HFFc6 (cell line): ENCODE results near the gene HS6ST3. TPM values are rescaled to one million over a fixed set of nuclear protein-coding genes. Genes with fewer than 3 reads are reported as not detected.
"Not testable (repeated sequence)": the region's sequence is repeated elsewhere in the genome, so short reads cannot be mapped to it uniquely, and the experiment has no call there.

Experiments
- DNase-seq: peaks from one replicate; pipeline ENCODE4 v3.0.0-alpha.2; 2018
- H3K27ac Mint-ChIP-seq: 2 replicates; pipeline ENCODE4 v1.8.0; 2020; ENCODE audit warnings: mild to moderate bottlenecking, mixed read lengths
- H3K27me3 Mint-ChIP-seq: 2 replicates; pipeline ENCODE4 v1.8.0; 2021; ENCODE audit warnings: mild to moderate bottlenecking, moderate library complexity, mixed read lengths; ENCODE audit not compliant: insufficient read depth
- H3K36me3 Mint-ChIP-seq: 2 replicates; pipeline ENCODE4 v1.8.0; 2021; ENCODE audit warnings: low read depth, mixed read lengths
- H3K4me1 Mint-ChIP-seq: 2 replicates; pipeline ENCODE4 v1.8.0; 2020; ENCODE audit warnings: low read depth, mixed read lengths
- H3K4me3 Mint-ChIP-seq: 2 replicates; pipeline ENCODE4 v1.8.0; 2020; ENCODE audit warnings: mild to moderate bottlenecking, moderate library complexity, mixed read lengths
- H3K9me3 Mint-ChIP-seq: 2 replicates; pipeline ENCODE4 v1.8.0; 2020; ENCODE audit warnings: mild to moderate bottlenecking, mixed read lengths
- CTCF ChIP-seq: fragments of 200-600 bp; sonication (generic); IDR thresholded peaks from 2 replicates; pipeline ENCODE4 v1.5.0; 2021; ENCODE audit warnings: antibody characterized with exemption, mild to moderate bottlenecking
- total RNA-seq, 6 experiments: library from RNA; stranded (reverse); fragmentation: NEBNext Ultra II Directional; extraction: Animal tissue kit (Norgen Biotek cat#: 25700); gene quantifications; 2 replicates in 1 of 6; 3 replicates in 5 of 6; pipeline ENCODE4 v1.2.3, GENCODE V29; 2021

The HS6ST3 gene
- total RNA-seq, 6 experiments from 2014 or later, result not detected

GRCh38 chr13:96503481-96503880 is 413.6 kb downstream of the HS6ST3 start:
- no peaks in the 10 kb centered on the region for H3K4me1 Mint-ChIP-seq
- no peaks in the 10 kb centered on the region for H3K27me3 Mint-ChIP-seq
- no peak overlapping the region for H3K4me3 Mint-ChIP-seq
- TF ChIP-seq CTCF, result no peak
- no peak overlapping the region for H3K27ac Mint-ChIP-seq
- H3K9me3 Mint-ChIP-seq, result peaks cover 16% of the 10 kb centered on the region
- H3K36me3 Mint-ChIP-seq, result no peaks in the 10 kb centered on the region
- no peak for DNase-seq

- no peaks in the 10 kb centered on the region for H3K36me3 Mint-ChIP-seq
- H3K27me3 Mint-ChIP-seq, result no peaks in the 10 kb centered on the region
- no peaks in the 10 kb centered on the region for H3K4me1 Mint-ChIP-seq
- no peak for DNase-seq
- H3K4me3 Mint-ChIP-seq, result no peak overlapping the region
- H3K27ac Mint-ChIP-seq, result no peak overlapping the region
- no peak for TF ChIP-seq CTCF
- peaks cover 17% of the 10 kb centered on the region for H3K9me3 Mint-ChIP-seq
Observed at GRCh38 chr13:96511587-96511986, 421.7 kb downstream of the HS6ST3 start.

- no peaks in the 10 kb centered on the region for H3K36me3 Mint-ChIP-seq
- DNase-seq, result no peak
- no peaks in the 10 kb centered on the region for H3K27me3 Mint-ChIP-seq
- no peak for TF ChIP-seq CTCF
- peaks cover 15% of the 10 kb centered on the region for H3K9me3 Mint-ChIP-seq
- H3K4me1 Mint-ChIP-seq, result no peaks in the 10 kb centered on the region
- no peak overlapping the region for H3K4me3 Mint-ChIP-seq
- H3K27ac Mint-ChIP-seq, result no peak overlapping the region
Observed at GRCh38 chr13:96519380-96519779, 429.5 kb downstream of the HS6ST3 start.

- H3K36me3 Mint-ChIP-seq, H3K27me3 Mint-ChIP-seq, H3K4me1 Mint-ChIP-seq, H3K4me3 Mint-ChIP-seq, DNase-seq, H3K27ac Mint-ChIP-seq: not testable (repeated sequence)
- H3K9me3 Mint-ChIP-seq, result peaks cover 24% of the 10 kb centered on the region
Observed at GRCh38 chr13:96524398-96525020, 434.6 kb downstream of the HS6ST3 start.

- TF ChIP-seq CTCF, result no peak
- Mint-ChIP-seq H3K9me3 (peaks cover 24% of the 10 kb centered on the region), H3K36me3 (no peaks in the 10 kb centered on the region), H3K4me1 (no peaks in the 10 kb centered on the region), H3K27ac (no peak overlapping the region), H3K27me3 (no peaks in the 10 kb centered on the region), H3K4me3 (no peak overlapping the region)
- DNase-seq, result no peak
Observed at GRCh38 chr13:96525715-96526114, 435.8 kb downstream of the HS6ST3 start.

- Mint-ChIP-seq H3K27me3 (no peaks in the 10 kb centered on the region; the same call in 1 of the 2 replicates), H3K27ac (no peak overlapping the region), H3K4me1 (no peaks in the 10 kb centered on the region), H3K36me3 (no peaks in the 10 kb centered on the region), H3K4me3 (no peak overlapping the region), H3K9me3 (peaks cover 15% of the 10 kb centered on the region)
- no peak for TF ChIP-seq CTCF
- no peak for DNase-seq
Observed at GRCh38 chr13:96527497-96527896, 437.6 kb downstream of the HS6ST3 start.
